ENCODE measurements around the gene LRFN3.

Gene LRFN3

GRCh38 chr19:35992907-35993765 lies 57.0 kb downstream of the LRFN3 start:
- H2AFZ ChIP-seq (ENCODE audit: low read length): no peak overlapping the region
- DNase-seq: no peak
- H3K36me3 ChIP-seq (replicated peaks; ENCODE audit: insufficient read depth, low read length): no peaks in the 10 kb centered on the region
- no peaks in the 10 kb centered on the region for H4K20me1 ChIP-seq (ENCODE audit: insufficient read depth, low read length)
- no peaks in the 10 kb centered on the region for H3K9me3 ChIP-seq (replicated peaks; ENCODE audit: insufficient read depth, low read length)
- H3K9ac ChIP-seq (ENCODE audit: low read length): no peak overlapping the region
- H3K9me2 ChIP-seq (replicated peaks; ENCODE audit: insufficient read depth, low read length): no peaks in the 10 kb centered on the region
- no peak overlapping the region for H3K27ac ChIP-seq (ENCODE audit: low read length)
- no peaks in the 10 kb centered on the region for H3F3A ChIP-seq (ENCODE audit: insufficient read depth, low read length)
- peaks cover 27% of the 10 kb centered on the region for H3K79me2 ChIP-seq (ENCODE audit: low read length)
- TF ChIP-seq CTCF (IDR thresholded peaks at IDR 0.05; ENCODE audit: low read length) (no peak), EZH2 (optimal IDR thresholded peaks at IDR 0.05; ENCODE audit: low read depth, low read length) (no peak), EZH2phosphoT487 (IDR thresholded peaks at IDR 0.05; ENCODE audit: low read length) (no peak)
- H3K4me2 ChIP-seq (ENCODE audit: low read depth, low read length): no peak overlapping the region
- H3K27me3 ChIP-seq (replicated peaks; ENCODE audit: insufficient read depth, low read length): peaks cover 6% of the 10 kb centered on the region; the same call in 1 of the 2 replicates
- H3K4me3 ChIP-seq (ENCODE audit: low read length): no peak overlapping the region
- H3K4me1 ChIP-seq (ENCODE audit: low read length): peaks cover 9% of the 10 kb centered on the region

DNA sequence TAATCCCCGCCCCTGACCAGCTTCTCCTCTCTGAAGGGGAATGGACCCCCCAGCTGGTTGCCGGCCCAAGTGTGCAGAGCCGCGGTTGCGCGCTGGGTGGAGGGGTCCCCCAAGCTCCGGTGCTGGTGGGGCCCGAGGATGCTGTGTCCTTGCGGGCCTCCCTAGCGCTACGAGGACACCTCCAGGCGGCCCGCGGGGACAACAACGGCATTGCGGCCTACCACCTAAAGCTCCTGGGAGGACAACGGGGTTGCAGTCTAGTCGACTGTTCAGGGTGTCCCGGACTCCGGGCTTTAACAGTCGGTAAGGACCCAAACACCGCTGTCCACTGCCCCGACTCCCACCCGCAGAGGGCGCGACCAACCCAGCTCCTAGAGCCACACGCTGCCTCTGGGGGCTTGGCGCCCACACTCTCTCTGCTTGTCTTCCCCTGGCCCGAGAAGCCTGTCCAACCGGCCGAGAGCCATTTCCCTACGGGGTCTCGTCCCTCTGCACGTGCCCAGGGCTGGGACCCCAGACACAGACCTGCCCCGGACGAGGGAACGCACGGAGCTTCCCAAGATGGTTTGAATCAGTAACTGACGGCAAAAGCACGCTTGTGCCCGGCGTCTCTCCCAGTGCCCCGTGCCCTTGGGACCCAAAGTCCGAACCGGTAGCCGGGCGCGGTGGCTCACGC lies 57.9 kb downstream of the LRFN3 start:
- Histone ChIP-seq H3K9me2 (replicated peaks; ENCODE audit: insufficient read depth, low read length) (no peaks in the 10 kb centered on the region), H3K4me1 (ENCODE audit: low read length) (peaks cover 9% of the 10 kb centered on the region), H3K36me3 (replicated peaks; ENCODE audit: insufficient read depth, low read length) (no peaks in the 10 kb centered on the region), H3K4me2 (ENCODE audit: low read depth, low read length) (peak overlapping the region; percentile 49; the same call in 1 of the 2 replicates), H2AFZ (ENCODE audit: low read length) (0 out of 2 replicates have a peak overlapping the region, but pooled peaks have one; percentile 42), H3K79me2 (ENCODE audit: low read length) (peaks cover 30% of the 10 kb centered on the region), H3K27me3 (replicated peaks; ENCODE audit: insufficient read depth, low read length) (no peaks in the 10 kb centered on the region; the same call in 1 of the 2 replicates), H3K4me3 (ENCODE audit: low read length) (no peak overlapping the region), H3K27ac (ENCODE audit: low read length) (no peak overlapping the region), H3K9ac (ENCODE audit: low read length) (no peak overlapping the region), H4K20me1 (ENCODE audit: insufficient read depth, low read length) (no peaks in the 10 kb centered on the region), H3F3A (ENCODE audit: insufficient read depth, low read length) (no peaks in the 10 kb centered on the region), H3K9me3 (replicated peaks; ENCODE audit: insufficient read depth, low read length) (no peaks in the 10 kb centered on the region)
- TF ChIP-seq EZH2 (optimal IDR thresholded peaks at IDR 0.05; ENCODE audit: low read depth, low read length): no peak
- TF ChIP-seq CTCF (IDR thresholded peaks at IDR 0.05; ENCODE audit: low read length): no peak
- TF ChIP-seq EZH2phosphoT487 (IDR thresholded peaks at IDR 0.05; ENCODE audit: low read length): no peak
- DNase-seq: no peak
